ENCODE results near the gene LATS1.
"Not testable (repeated sequence)": the region's sequence is repeated elsewhere in the genome, so short reads cannot be mapped to it uniquely, and the experiment has no call there.

Gene LATS1

DNA sequence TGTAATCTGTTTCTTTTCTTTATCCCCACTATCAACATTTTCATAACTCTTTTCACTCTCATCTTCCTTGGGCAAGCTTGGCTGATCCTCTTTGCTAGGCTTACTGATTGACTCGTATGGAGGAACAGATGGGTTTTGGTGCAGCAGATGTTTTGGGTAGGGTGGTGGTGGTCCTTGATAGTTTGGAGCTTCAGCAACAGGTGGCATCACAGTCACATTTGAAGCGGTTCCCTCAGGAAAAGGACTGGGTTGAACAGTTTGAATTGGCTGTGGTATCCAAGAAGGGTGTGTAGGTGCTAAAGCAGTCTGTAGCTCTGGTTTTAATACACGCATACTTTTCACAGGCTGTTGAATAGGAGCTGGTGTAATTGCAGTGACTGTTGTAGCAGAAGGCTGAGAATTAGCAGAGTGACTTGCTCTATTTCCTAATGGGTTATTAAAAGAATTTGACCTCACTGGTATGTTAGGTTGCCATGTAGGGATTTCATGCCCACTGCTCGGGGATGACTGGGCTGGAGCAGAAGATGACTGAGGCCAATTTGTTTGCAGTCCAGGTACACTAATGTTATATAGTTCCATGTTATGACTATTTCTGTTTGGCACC is 34.5 kb downstream of the LATS1 start:
- DNase-seq (ENCODE audit: low read depth in 1 of 2, low spot score in 1 of 2), result no peak
- in situ Hi-C loops (cut with HindIII; ENCODE audit: low pct_unique_long_range_greater_than_20kb, low sequenced_read_pairs), result no loop called here
- no peak for TF ChIP-seq JUND (IDR thresholded peaks at IDR 0.05; ENCODE audit: low read depth)

DNA sequence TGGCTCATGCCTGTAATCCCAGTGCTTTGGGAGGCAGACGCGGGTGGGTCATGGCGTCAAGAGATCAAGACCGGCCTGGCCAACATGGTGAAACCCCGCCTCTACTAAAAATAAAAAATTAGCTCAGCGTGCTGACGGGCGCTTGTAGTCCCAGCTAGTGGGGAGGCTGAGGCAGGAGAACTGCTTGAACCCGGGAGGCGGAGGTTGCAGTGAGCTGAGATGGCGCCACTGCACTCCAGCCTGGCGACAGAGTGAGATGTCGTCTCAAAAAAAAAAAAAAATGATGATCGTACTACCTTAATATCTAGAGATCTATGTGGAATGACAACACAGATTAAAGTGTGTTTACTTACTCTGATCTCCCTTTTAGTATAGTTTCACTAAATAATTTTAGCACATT is 36.1 kb downstream of the LATS1 start:
- in situ Hi-C loops (cut with HindIII; ENCODE audit: low pct_unique_long_range_greater_than_20kb, low sequenced_read_pairs); DNase-seq (ENCODE audit: low read depth in 1 of 2, low spot score in 1 of 2): not testable (repeated sequence)

DNA sequence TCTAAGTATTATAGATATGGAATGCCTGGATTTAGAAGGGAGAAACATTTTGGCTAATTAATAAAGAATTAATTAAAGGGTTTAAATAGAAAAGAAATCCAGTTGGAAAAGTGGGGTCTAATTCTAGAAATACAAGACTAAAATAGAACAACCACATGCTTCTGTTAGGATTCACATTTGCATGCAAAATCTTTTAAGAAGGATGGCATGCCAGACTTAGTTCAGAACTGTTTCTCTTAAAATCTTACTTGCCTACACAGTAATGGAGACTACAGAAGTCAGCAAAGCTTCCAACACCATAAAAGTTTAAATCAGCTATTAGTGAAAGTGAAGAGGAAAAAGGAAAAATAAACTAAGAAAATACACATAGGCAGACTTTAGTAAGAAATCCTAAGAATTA is 36.7 kb downstream of the LATS1 start:
- in situ Hi-C loops (cut with HindIII; ENCODE audit: low pct_unique_long_range_greater_than_20kb, low sequenced_read_pairs), result no loop called here
- DNase-seq (ENCODE audit: low read depth in 1 of 2, low spot score in 1 of 2), result no peak
- no peak for TF ChIP-seq JUND (IDR thresholded peaks at IDR 0.05; ENCODE audit: low read depth)

DNA sequence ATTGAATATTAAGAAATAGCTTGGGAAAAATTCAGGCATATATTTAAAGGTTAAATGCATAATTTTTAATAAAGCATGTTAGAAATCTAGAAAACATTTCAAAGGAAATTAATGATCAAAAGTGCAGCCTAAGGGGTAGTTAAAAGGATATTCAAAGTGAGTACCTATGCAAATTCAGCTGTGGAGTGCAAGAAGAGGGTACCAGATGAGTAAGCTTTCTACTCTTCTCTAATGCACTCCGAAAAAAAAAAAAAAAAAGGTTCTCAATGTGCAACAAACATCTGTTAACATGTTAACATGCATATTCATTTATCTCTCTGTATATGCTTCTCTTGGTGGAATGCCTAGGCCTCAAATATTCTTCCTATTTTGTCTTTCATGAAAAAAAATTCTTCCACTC is 37.4 kb downstream of the LATS1 start:
- no peak for DNase-seq (ENCODE audit: low read depth in 1 of 2, low spot score in 1 of 2)

DNA sequence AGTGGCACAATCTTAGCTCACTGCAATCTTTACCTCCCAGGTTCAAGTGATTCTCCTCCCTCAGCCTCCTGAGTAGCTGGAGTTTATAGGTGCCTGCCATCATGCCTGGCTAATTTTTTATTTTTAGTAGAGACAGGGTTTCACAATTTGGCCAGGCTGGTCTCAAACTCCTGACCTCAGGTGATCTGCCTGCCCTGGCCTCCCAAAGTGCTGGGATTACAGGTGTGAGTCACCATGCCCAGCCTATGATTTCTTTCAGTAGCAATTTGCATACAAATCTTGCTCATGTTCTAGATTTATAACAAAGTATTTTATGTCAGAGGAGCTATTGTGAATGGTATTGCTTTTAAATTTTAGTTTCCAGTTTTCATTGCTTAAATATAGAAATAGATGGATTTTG is 45.6 kb downstream of the LATS1 start:
- in situ Hi-C loops (cut with HindIII; ENCODE audit: low pct_unique_long_range_greater_than_20kb, low sequenced_read_pairs); DNase-seq (ENCODE audit: low read depth in 1 of 2, low spot score in 1 of 2): not testable (repeated sequence)

More for the DNA sequence above, 37.4 kb downstream of the LATS1 start:
- in situ Hi-C loops (cut with HindIII; ENCODE audit: low pct_unique_long_range_greater_than_20kb, low sequenced_read_pairs), result no loop called here
- TF ChIP-seq JUND (IDR thresholded peaks at IDR 0.05; ENCODE audit: low read depth), result no peak

DNA sequence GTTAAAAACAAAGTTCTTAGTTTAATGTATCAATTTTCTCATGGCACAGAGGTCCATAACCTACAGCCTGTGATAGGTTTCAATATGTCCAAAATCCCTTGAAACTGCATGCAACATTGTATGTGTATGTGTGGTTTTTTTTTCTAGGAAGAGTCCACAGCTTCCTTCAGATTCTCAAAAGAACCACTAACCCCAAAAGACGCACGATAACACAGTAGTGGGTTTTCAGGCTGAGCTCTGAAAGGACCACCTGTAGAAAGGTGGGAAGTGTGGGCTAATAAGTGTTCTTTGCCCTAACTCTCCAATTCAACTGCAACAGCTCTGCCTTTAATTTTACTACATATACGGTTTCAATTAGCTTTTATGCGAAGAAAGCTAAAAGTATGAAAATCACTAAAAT is 57.9 kb downstream of the LATS1 start:
- no peak for TF ChIP-seq JUND (IDR thresholded peaks at IDR 0.05; ENCODE audit: low read depth)
- in situ Hi-C loops (cut with HindIII; ENCODE audit: low pct_unique_long_range_greater_than_20kb, low sequenced_read_pairs), result no loop called here
- DNase-seq (ENCODE audit: low read depth in 1 of 2, low spot score in 1 of 2), result no peak

DNA sequence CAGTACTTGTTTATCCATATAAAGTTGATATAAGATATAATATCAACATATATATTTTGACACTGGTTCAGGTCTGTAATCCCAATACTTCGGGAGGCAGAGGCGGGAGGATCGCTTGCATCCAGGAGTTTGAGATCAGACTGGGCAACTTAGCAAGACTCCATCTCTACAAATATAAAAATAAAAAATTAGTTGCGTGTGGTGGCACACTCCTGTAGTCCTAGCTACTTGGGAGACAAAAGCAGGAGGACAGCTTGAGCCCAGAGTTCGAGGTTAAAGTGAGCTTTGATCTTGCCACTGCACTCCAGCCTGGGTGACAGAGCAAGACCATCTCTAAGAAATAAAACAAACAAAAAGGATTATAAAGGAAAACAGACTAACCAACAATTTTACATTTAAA is 60.5 kb downstream of the LATS1 start:
- TF ChIP-seq JUND (IDR thresholded peaks at IDR 0.05; ENCODE audit: low read depth), result no peak
- in situ Hi-C loops (cut with HindIII; ENCODE audit: low pct_unique_long_range_greater_than_20kb, low sequenced_read_pairs), result no loop called here
- DNase-seq (ENCODE audit: low read depth in 1 of 2, low spot score in 1 of 2), result no peak

DNA sequence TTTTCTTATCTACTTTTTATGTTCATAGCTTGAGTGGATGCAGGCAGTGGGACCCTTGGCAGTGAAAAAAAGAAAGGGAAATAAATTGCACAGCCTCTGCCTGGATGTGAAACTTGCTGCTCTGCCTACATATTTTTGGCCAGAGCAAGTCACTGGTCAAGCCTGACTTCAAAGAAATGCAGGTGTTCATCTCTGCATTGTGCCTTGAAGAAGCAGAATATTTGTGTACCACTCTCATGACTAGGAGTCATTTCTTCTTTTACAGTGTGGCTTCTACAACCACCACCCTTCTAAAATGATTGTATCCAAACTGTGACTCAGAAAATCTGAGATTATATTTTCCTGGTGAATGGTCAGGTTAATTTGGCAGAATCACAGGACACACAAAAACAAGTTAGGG is 66.8 kb downstream of the LATS1 start:
- in situ Hi-C loops (cut with HindIII; ENCODE audit: low pct_unique_long_range_greater_than_20kb, low sequenced_read_pairs), result no loop called here
- no peak for TF ChIP-seq JUND (IDR thresholded peaks at IDR 0.05; ENCODE audit: low read depth)
- DNase-seq (ENCODE audit: low read depth in 1 of 2, low spot score in 1 of 2), result no peak

DNA sequence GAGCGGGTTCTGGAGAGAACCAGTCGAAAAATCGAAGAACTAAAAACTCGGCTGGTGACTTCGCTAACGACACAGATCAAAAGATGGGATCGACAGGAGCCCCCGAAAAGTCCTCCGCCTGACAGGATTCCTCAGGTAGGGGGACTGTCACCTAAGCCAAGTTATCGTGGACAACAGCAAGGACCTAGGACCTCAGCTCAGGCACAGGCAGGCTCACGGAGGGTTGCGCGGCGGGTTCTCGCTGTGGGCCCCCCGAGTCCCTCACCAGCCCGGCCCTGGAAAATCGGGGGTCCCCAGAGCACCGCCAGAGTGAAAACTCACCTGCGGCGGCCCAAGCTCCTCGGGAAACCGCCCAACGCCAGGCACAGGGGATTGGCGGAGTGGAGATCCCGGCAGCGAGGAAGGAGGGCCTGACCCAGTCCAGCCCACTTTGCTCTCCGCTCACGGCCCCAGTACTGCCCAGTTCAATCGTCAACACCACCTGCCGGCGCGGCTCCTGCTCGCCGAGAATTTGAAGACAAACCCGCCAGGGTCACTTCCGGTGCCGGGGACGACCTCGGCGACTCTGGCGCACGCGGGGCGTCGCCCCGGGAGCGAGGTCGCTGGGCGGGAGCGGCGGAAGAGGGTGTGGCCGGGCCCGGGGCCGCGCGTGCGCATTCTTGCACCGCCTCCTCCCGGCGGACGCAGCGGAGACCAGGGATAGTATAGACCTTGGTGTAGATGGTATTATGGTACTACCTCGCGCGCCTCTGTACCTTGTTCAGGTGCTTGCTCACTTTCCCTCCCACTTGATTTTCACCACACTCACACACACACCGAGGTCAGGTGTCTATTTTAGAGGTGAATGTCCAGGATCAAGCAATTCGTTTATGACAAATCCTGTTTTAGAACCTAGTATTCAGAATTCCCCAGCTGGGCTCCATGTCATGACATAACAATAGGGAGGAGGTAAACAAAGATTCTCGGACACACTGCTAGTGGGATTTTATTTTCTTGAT is 69.5 kb downstream of the LATS1 start, which contains the start of gene KATNA1:
TSS of gene KATNA1 (minus strand) at position 567 of the 998 bp plus-strand sequence. CDS start 10,167 bp downstream, outside the sequence.
- in situ Hi-C loops (cut with HindIII; ENCODE audit: low pct_unique_long_range_greater_than_20kb, low sequenced_read_pairs), result no loop called here
- peak; percentile 67 to 94 for DNase-seq (ENCODE audit: low read depth in 1 of 2, low spot score in 1 of 2)
- no peak for TF ChIP-seq JUND (IDR thresholded peaks at IDR 0.05; ENCODE audit: low read depth)

DNA sequence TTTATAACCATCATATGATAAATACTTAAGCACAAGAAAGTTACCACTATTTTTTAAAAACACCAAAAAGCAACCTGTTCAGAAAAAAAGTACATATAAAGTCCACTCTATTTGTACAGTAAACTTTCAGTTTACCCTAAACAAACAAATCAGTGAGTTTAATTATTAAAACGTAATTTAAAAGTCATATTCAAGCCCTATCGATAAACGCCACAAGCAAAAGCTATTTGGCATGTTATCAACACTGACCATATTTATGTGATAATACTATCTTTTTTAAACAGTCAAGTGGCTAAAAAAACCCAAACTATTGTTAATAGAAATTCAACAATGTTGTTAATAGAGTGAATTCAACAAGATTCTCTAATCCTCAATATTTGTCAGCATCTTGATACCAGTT is 71.3 kb downstream of the LATS1 start:
- no peak for DNase-seq (ENCODE audit: low read depth in 1 of 2, low spot score in 1 of 2)
- in situ Hi-C loops (cut with HindIII; ENCODE audit: low pct_unique_long_range_greater_than_20kb, low sequenced_read_pairs), result no loop called here
- TF ChIP-seq JUND (IDR thresholded peaks at IDR 0.05; ENCODE audit: low read depth), result no peak

DNA sequence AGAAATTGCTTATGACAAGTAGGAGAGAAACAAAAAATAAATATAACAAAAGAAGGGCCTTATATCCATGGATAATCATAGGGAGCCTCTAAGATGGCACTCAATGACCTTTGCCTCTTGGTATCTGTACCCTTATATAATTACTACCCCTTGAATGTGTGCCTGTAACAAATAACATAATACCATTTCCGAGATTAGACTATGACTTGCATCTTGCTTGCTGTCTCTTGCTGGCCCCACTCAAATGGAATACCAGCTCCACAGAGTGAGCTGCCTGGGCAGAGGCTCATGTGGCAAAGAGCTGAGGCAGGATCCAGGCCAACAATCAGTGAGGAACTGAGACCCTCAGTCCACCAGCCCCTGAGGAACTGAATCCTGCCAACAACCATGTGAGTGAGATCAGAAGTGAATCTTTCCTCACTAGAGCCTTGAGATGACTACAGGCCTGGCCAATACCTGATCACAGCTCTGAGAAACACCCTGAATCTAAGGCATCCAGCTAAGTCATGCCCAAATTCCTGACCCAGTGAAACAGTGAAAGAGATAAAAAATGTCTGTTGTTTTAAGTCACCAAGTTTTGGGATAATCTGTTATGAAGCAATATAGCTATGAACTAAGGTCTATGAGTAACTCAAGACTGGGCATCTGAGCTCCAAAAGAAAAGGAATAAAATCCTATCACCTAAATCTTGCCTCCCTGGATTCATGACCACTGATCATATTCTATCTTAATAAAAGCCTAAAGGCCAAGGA is 74.9 kb downstream of the LATS1 start:
- in situ Hi-C loops (cut with HindIII; ENCODE audit: low pct_unique_long_range_greater_than_20kb, low sequenced_read_pairs), result no loop called here
- DNase-seq (ENCODE audit: low read depth in 1 of 2, low spot score in 1 of 2), result no peak
- TF ChIP-seq JUND (IDR thresholded peaks at IDR 0.05; ENCODE audit: low read depth), result no peak

DNA sequence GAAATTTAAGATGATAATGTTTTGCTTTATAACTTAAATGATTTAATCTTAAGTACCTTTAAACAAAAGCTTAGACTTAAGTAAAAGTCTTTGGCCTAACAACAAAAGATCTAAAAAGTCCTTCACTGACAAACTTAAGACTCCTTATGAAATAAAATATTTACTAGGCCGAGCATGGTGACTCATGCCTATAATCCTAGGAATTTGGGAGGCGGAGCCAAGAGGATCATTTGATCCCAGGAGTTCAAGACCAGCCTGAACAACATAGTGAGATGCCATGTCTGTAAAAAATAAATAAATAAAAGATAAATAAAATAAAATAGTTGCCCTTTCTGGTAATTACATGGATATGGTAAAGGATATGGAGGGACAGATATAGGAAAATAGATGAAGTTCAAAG is 81.8 kb downstream of the LATS1 start:
- TF ChIP-seq JUND (IDR thresholded peaks at IDR 0.05; ENCODE audit: low read depth), result no peak
- DNase-seq (ENCODE audit: low read depth in 1 of 2, low spot score in 1 of 2), result peak in 1 of 2 experiments; percentile 25
- in situ Hi-C loops (cut with HindIII; ENCODE audit: low pct_unique_long_range_greater_than_20kb, low sequenced_read_pairs), result no loop called here

DNA sequence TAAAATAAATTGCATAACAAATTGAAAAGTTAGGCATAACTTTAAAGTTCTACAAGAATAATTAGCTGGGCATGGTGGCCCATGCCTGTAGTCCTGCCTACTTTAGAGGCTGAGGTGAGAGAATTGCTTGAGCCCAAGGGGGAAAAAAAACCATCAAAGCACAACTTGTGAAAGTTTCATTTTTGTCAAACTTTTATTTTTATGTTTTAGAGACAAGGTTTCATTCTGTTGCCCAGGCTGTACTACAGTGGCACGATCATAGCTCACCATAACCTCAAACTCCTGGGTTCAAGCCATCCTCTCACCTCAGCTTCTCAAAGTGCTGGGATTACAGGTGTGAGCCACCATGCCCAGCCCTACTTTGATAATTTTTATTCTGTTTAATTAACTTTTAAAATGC is 83.6 kb downstream of the LATS1 start:
- in situ Hi-C loops (cut with HindIII; ENCODE audit: low pct_unique_long_range_greater_than_20kb, low sequenced_read_pairs), result no loop called here
- TF ChIP-seq JUND (IDR thresholded peaks at IDR 0.05; ENCODE audit: low read depth), result no peak
- DNase-seq (ENCODE audit: low read depth in 1 of 2, low spot score in 1 of 2), result no peak

Data from T47D (cell line).